Endothelial cell of hepatic sinusoid (primary cell): ENCODE data around the gene ZC3H4.
"Not testable (repeated sequence)": the region's sequence is repeated elsewhere in the genome, so short reads cannot be mapped to it uniquely, and the experiment has no call there.

Experiments used
- in situ Hi-C: cut with HindIII; loops from 2 replicates; pipeline ENCODE4 v1.10.0; 2017; ENCODE audit warnings: low sequenced_read_pairs

The ZC3H4 gene

GRCh38 chr19:47089767-47090350 is 23.7 kb downstream of the ZC3H4 start:
- in situ Hi-C loops = no loop called here

GRCh38 chr19:47086280-47086679 is 27.3 kb downstream of the ZC3H4 start:
- in situ Hi-C loops = no loop called here

DNA sequence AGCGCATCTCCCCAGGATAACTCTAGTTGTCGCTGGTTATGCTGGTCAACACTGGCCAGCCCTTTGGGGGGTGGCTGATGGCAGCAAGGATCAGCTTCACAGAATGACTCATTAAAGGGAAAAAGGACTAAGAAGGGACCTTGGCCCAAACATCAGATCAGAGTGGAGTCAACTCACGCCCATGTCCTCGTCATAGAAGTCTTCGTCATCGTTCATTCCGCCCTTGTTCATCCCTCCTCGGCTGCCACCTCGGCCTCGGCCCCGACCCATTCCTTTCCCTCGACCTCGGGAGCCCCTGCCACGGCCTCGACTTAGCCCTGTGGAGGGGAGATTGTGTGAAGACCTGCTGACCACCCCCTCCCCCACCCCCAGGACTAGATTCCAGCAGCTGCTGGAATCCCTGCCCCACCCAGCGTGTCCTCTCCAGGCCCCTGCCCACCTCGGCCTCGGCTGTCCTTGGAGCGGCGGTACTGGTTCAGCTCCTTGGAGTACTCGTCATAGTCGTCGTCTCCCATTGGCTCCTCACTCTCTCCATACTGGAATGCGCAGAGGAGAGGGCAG is 28.6 kb downstream of the ZC3H4 start:
- in situ Hi-C loops = loop anchor here (5.0 kb wide), 1 partner anchor 63 kb away; no protein-coding TSS in a partner anchor

DNA sequence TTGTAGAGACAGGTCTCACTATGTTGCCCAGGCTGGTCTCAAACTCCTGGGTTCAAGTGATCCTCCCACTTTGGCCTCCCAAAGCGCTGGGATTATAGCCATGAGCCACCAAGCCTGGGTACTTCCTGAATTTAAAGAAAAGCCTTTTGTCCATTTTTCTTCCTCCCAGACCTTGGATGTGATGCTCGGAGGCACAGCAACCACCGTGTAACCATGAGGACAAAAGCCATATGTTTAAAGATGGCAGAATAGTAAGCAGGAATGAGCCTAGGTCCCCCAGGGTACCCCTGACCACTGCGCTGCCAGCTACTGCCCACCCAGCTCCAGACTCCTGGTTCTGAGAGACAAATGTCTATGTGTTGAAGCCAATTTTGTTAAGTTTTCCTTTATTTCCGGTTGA is 31.1 kb downstream of the ZC3H4 start:
- in situ Hi-C loops = loop anchor here (5.0 kb wide), 1 partner anchor 60 kb away; no protein-coding TSS in a partner anchor

- in situ Hi-C loops = loop anchor here (5.0 kb wide), 1 partner anchor 59 kb away; no protein-coding TSS in a partner anchor
Observed at GRCh38 chr19:47081095-47081494, 32.5 kb downstream of the ZC3H4 start.

DNA sequence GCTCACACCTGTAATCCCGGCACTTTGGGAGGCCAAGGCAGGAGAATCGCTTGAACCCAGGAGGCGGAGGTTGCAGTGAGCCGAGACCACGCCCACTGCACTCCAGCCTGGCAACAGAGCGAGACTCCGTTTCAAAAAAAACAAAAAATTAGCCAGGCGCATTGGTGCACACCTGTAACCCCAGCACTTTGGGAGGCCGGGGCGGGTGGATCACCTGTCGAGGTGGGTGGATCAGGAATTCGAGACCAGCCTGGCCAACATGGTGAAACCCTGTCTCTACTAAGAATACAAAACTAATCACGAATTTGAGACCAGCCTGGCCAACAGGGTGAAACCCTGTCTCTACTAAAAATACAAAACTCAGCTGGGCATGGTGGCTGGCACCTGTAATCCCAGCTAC is 35.2 kb downstream of the ZC3H4 start:
- in situ Hi-C loops = not testable (repeated sequence)

GRCh38 chr19:47075941-47076340 is 37.6 kb downstream of the ZC3H4 start:
- in situ Hi-C loops = no loop called here

DNA sequence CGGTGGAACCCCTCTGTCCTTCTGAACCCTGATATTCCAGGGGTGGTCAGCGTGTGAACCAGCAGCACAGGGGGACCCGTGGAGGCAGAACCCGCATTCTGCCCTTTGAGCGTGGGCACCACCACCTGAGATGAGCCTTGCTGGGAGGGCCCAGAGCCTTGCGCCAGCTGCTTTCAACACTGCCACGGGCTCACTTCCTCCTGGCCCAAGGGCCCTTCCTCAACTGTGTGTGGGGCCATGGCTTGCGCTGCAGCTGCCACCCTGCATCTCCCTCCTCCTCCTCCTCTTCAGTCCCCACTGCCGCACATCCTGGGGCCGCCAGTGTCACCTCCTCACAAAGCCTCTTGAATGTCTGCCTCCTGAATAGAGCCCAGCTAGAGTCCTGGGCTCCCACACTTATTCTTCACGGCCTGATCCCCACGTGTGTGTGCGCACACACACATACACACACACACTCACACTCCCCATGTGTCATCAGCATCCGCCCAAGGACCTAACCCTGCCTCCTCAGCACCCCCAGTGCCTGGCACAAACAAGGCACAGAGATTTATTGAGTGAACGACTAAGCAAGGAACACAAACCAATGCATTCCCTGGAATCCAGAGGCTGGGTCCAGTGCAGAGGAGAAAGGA is 38.3 kb downstream of the ZC3H4 start:
- in situ Hi-C loops = no loop called here

DNA sequence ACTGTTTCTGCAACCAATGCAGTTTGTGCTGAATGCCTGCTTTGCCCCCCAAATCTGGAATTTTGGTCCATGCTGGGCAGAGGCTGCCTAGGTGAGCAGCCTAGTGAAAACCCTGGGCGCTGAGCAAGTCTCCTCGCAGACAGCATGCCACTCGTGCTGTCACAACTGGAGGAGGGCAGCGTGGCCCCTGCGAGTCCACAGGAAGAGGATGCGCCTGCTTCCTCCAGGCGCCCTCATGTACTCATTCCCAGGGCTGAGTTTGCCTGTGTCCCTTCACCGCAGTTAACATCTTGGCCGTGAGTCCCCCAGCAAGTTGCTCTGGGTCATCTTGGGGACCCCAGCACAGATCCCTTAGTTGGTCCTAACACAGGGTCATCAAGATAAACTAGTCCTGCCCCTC is 39.0 kb downstream of the ZC3H4 start:
- in situ Hi-C loops = no loop called here

DNA sequence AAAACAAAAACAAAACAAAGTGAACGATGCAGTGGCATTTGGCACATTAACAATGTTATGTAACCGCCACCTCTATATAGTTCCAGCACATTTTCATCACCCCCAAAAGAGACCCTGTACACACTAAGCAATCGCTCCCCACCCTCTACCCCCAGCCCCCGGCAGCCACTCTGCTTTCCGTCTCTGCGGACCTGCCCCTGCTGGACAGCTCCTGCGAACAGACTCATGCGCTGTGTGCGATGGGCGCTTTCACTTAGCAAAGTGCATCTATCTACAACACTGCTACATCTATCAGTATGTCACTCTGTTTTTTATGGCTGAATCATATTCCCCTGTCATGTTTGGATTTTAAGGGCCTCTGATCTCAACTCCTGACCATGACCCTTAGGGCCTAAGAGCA is 40.0 kb downstream of the ZC3H4 start:
- in situ Hi-C loops = no loop called here

DNA sequence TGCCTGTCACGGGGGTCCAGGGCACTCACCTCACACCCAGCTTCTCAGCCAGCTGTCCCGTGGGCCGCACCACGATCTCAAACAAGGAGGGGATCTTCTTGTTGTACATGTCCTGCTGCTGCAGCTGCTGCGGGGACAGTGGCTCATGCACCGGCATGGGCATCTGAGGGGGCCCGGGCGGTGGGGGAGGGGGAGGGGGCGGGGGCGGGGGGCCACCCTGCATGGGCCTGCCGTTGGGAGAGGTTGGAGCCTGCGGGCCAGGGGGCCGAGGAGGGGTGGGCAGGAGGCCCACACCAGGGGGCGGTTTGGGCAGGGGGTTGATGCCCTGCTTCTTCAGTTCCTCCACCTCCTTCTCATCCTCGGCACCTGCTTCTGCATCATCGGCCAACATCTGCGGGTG is 41.3 kb downstream of the ZC3H4 start:
- in situ Hi-C loops = no loop called here

DNA sequence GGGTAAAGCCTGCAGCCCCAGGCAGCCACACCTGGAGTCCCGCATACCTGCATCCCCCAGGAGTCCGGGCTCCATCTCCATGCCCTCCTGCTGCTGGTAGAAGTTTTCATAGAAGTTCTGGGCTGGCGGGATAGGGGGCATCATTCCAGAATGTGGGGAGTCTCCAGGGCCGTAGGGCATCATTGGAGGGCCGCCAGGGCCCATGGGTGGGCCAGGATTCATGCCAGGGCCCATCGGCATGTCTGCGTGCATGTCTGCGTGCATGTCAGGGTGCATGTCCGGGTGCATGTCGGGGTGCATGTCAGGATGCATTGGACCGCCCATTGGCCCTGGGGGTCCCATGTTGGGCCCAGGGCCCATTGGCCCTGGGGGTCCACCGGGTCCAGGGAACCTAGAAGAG is 41.8 kb downstream of the ZC3H4 start:
- in situ Hi-C loops = no loop called here

DNA sequence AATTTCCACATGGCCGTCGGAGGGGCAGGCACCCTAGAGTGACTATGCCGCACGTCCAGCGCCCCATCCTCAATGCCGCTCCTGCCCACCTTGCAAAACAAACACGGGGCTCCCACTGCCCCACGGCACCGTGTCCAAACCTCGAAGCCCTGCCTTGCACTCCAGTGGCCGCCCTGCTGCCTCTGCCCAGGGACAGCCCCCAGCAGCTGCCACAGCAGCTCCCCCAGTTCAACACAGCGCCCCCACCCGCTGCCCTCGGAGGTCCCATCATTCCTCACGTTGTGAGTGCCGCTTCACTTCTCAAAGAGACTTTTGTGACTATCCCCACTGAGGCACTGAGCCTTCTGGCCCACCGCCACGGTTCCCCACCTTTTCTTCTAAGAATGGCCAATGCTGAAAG is 42.8 kb downstream of the ZC3H4 start:
- in situ Hi-C loops = no loop called here

DNA sequence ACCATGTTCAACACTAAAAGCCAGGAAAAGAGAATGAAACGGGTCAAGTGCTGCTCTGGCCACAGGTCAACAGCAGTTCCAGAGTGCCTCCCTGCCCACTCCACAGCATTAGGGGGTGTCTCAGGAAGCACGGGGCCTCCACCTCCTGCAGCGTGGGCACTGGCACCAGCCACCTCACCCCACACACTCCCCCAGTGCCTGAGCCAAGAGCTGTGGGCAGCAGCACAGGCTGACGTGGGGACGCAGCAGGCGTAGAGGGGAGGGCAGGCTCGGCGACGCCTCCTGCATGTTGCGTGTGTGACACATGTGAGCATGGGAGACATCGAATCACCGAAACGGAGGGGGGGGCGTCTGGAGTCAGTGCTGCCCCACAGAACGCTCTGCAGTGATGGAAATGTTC is 43.8 kb downstream of the ZC3H4 start:
- in situ Hi-C loops = no loop called here

DNA sequence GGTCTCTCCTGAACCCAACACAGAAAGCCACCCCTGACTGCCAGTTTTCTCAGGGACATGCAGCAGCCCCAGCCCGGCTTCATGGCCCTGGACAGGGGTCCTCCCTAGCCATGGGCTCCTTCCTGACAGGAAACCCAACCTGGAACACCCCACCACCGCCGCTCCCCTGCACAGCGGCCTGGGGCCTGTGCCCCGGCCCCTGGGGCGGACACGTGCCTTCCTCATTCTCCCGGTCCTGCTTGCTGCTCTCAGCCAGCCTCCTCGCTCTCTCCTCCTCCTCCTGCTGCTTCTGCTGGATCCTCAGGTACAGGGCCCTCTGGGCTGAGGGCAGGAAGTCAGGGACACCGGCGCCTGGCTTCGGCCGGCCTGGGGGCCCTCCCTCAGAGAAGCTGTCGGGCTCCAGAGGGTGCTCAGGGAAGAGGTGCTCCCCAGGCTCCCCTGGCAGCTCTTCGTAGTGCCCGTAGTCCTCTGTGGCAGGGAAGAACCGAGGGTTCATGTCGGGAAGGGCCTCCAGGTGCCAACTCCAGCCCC is 44.6 kb downstream of the ZC3H4 start:
- in situ Hi-C loops = no loop called here

GRCh38 chr19:47068246-47068645 is 45.3 kb downstream of the ZC3H4 start:
- in situ Hi-C loops = no loop called here

DNA sequence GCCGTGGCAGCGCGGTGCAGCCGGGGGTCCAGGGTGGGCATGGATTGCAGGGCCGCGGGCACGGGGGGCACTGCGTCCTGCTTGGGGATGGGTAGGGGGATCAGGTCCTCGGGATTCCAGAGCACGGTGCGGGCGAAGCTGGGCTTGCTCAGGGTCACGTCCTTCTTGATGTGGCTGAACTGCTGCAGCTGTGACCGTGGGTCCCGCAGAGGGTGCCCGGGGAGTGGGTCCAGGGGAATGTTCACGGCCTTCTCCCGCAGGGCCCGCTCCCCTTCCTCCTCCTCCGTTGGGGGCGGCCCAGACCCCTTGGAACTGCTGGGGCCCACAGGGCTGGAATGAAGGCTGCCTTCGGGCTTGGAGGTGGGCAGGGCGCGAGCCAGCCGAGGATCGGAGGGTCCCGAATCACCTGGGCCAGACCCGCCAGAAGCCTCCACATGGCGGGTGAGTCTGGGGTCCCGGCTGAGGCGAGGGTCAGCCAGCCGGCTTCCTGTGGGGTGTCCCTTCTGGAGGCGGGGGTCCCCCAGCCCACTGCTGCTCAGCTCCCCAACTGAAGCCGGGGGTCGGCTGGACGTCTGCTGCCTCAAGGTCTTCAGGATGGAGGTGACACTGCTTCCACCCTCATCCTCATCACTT is 46.2 kb downstream of the ZC3H4 start:
- in situ Hi-C loops = no loop called here

DNA sequence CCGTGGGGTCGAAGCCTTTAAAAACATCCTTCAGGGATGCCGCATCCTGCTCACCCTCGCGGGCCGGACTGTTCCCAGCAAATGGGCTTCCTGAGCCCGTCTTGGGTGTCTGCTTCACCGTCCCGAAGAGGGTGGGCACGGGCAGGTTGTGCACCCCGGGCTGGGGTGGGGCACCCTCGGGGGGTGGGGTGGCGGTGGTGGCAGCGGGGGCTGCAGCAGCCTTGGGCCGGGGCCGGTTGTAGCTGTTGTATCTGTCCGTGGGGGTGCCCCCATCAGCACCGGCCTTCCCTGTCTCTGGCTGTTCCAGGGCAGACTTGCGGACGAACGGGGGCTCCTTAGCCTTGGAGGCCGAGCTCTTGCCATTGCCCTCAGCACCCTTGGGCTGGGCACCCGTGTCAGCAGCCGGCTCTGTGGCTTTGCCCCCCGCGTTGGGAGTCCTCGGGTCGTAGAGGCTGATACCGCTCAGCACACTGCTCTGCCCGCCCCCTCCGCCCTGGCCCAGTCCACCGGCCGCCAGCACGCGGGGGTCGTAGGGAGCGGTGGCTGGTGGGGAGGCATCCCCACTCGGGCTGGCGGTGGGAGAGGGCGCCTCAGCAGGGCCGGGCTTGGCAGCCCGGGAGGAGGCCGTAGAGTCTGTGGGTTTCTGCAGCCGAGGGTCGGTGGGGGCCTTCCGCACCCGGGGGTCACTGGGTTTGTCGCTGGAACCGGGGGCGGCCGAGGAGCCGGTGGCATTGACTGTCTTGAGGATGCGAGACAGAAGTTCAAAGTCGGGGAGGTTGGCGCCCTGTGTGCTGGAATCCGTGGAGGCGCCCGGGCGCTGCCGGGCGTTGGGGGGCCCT is 47.0 kb downstream of the ZC3H4 start:
- in situ Hi-C loops = no loop called here

DNA sequence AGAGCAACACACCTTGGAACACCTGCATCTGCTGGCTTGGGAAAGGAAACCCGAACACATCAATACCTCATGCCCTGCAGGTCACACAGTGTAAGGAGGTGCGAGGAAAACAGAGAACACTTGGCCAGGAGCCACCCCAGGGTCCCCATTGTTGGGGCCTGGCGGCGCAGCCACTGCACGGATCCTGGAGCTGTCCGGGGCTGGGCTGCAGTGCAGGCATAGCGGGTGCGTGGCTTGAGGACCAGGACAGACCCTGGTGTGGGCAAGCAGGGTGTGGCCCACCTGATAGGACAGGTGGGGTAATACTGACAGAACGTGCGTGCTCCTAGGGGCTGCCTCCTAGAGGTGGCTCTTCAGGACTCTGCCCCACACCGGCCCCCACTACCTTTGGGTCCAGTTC is 48.3 kb downstream of the ZC3H4 start:
- in situ Hi-C loops = no loop called here

DNA sequence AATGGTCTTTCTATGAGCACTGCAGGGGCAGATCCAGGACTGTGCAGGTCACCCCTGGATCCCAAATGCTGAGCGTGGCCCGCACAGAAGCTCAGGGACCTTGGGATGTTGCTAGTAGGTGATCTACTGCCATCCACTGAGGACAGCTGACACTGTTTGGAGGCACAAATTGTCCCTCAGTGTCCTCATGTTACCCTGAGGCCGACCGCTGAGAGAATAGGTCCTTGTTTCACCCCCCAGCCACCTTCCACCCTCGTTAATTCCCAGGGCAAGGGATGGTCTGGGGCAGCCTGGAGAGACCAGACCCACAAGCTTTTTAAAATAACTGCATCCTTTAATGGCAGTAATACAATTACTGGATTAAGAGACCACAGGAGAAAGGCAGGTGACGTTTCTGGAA is 49.7 kb downstream of the ZC3H4 start:
- in situ Hi-C loops = no loop called here

DNA sequence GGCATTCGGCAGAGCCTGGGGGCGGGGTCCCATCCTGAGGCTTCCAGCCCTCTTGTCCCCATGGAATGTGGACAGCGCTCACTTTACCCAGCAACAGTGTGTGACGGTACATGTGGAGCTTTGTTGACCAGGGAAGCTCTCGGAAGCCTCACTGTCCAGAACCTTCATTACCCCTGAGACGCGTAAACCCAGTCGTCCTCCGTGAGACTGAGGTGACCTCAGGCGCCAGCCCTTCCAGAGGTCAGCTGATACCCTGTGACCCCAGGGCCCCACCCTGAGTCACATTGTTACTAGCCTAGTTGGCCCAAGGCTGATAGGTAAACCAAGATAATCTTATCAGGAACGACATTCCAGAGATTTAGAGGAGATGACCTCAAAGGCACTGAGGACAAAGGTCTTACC is 55.0 kb downstream of the ZC3H4 start:
- in situ Hi-C loops = no loop called here
